H1 (cell line): ENCODE results near the gene SELENOV.

Source experiments
- BRCA1 ChIP-seq: IDR thresholded peaks from 2 replicates; pipeline ENCODE4 v1.6.1; 2012; ENCODE audit warnings: low read depth, low read length, improper control_type of control experiment
- EGR1 ChIP-seq: IDR thresholded peaks from 2 replicates; pipeline ENCODE4 v1.6.1; 2011; ENCODE audit warnings: low read depth, low read length, borderline replicate concordance
- POLR2A ChIP-seq, 2 experiments: IDR thresholded peaks; 1 replicate in 1 of 2; 2 replicates in 1 of 2; pipeline ENCODE4 v1.6.1; 2011; ENCODE audit warnings: low read depth in 2 of 2, low read length in 2 of 2, mild to moderate bottlenecking in 2 of 2; ENCODE audit errors: control extremely low read depth in 1 of 2
- POU5F1 ChIP-seq: IDR thresholded peaks from 2 replicates; pipeline ENCODE4 v1.6.1; 2011; ENCODE audit warnings: low read depth, mild to moderate bottlenecking, low read length, moderate library complexity
- YY1 ChIP-seq: IDR thresholded peaks from 2 replicates; pipeline ENCODE4 v1.6.1; 2011; ENCODE audit warnings: low read depth, mild to moderate bottlenecking, low read length
- TF ChIP-seq, protein P1 (sequence below), 3 experiments: IDR thresholded peaks; 1 replicate in 2 of 3; 2 replicates in 1 of 3; pipeline versions ENCODE4 v1.5.1 to v1.6.1; 2011; ENCODE audit warnings: low read length in 3 of 3, mild to moderate bottlenecking in 3 of 3, inconsistent platforms in 2 of 3, low read depth in 1 of 3, moderate library complexity in 1 of 3; ENCODE audit not compliant: insufficient read depth in 1 of 3; ENCODE audit errors: control extremely low read depth in 1 of 3

- TF ChIP-seq, protein P1, sequence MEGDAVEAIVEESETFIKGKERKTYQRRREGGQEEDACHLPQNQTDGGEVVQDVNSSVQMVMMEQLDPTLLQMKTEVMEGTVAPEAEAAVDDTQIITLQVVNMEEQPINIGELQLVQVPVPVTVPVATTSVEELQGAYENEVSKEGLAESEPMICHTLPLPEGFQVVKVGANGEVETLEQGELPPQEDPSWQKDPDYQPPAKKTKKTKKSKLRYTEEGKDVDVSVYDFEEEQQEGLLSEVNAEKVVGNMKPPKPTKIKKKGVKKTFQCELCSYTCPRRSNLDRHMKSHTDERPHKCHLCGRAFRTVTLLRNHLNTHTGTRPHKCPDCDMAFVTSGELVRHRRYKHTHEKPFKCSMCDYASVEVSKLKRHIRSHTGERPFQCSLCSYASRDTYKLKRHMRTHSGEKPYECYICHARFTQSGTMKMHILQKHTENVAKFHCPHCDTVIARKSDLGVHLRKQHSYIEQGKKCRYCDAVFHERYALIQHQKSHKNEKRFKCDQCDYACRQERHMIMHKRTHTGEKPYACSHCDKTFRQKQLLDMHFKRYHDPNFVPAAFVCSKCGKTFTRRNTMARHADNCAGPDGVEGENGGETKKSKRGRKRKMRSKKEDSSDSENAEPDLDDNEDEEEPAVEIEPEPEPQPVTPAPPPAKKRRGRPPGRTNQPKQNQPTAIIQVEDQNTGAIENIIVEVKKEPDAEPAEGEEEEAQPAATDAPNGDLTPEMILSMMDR (IDR thresholded peaks at IDR 0.05; ENCODE audit: control extremely low read depth in 1 of 3, insufficient read depth in 1 of 3, low read depth in 1 of 3, low read length in 3 of 3) = no peak
- TF ChIP-seq YY1 (no peak), BRCA1 (no peak), POLR2A (IDR thresholded peaks at IDR 0.05; ENCODE audit: control extremely low read depth in 1 of 2, low read depth in 2 of 2, low read length in 2 of 2) (no peak), EGR1 (no peak), POU5F1 (no peak)
Observed at GRCh38 chr19:39544911-39545310, 30.0 kb downstream of the SELENOV start.
